K562 (cell line): ENCODE results near the gene S100P.

Source experiments
- CBX2 ChIP-seq: fragments of 200-600 bp; sonication (generic); IDR thresholded peaks from one replicate; pipeline ENCODE4 v1.6.1; 2012; ENCODE audit warnings: mild to moderate bottlenecking, low read length, inconsistent platforms; ENCODE audit not compliant: insufficient read depth, poor library complexity, severe bottlenecking
- CEBPB ChIP-seq: fragments of 450-650 bp; IDR thresholded peaks from 2 replicates; pipeline ENCODE4 v1.6.1; 2016; ENCODE audit warnings: missing genetic modification characterization, missing compliant biosample characterization
- GTF2F1 ChIP-seq: IDR thresholded peaks from 2 replicates; pipeline ENCODE4 v1.6.1; 2011; ENCODE audit warnings: low read depth, low read length, improper control_type of control experiment
- KDM4B ChIP-seq, 2 experiments: fragments of 450-650 bp in 1 of 2; sonication (generic) in 1 of 2; IDR thresholded peaks; 2 replicates each; pipeline ENCODE4 v1.6.1; 2016 to 2017; ENCODE audit warnings: borderline replicate concordance in 2 of 2, antibody characterized with exemption in 1 of 2, low read depth in 1 of 2, mild to moderate bottlenecking in 1 of 2
- MAFF ChIP-seq: IDR thresholded peaks from 2 replicates; pipeline ENCODE4 v1.6.1; 2012; ENCODE audit warnings: low read length, improper control_type of control experiment
- MAFK ChIP-seq: IDR thresholded peaks from 2 replicates; pipeline ENCODE4 v1.6.1; 2011; ENCODE audit warnings: low read length, improper control_type of control experiment
- POLR2A ChIP-seq: fragments of 450-650 bp; conservative IDR thresholded peaks from 2 replicates; pipeline ENCODE4 v1.6.1; 2016
- SP1 ChIP-seq: sonication (generic); formaldehyde crosslinking; IDR thresholded peaks from 2 replicates; pipeline ENCODE4 v1.8.1; 2022; ENCODE audit warnings: mild to moderate bottlenecking, missing genetic modification reagents
- ZKSCAN3 ChIP-seq: fragments of 250-450 bp; sonication (Bioruptor Pico); IDR thresholded peaks from 2 replicates; pipeline ENCODE4 v1.4.0; 2020
- TF ChIP-seq, protein P1 (sequence below): fragments of 450-650 bp; IDR thresholded peaks from 2 replicates; pipeline ENCODE4 v1.6.1; 2016; ENCODE audit warnings: borderline replicate concordance
- TF ChIP-seq, protein P2 (sequence below): sonication (generic); formaldehyde crosslinking; IDR thresholded peaks from 2 replicates; pipeline ENCODE4 v1.5.0; 2020; ENCODE audit warnings: missing genetic modification reagents
- TF ChIP-seq, protein P3 (sequence below), 3 experiments: IDR thresholded peaks in 2 of 3; conservative IDR thresholded peaks in 1 of 3; 2 replicates each; pipeline ENCODE4 v1.5.1; 2011 to 2012; ENCODE audit warnings: low read length in 3 of 3, mild to moderate bottlenecking in 3 of 3, control low read depth in 2 of 3, improper control_type of control experiment in 1 of 3, inconsistent platforms in 1 of 3, low read depth in 1 of 3, mixed read lengths in 1 of 3, moderate library complexity in 1 of 3; ENCODE audit not compliant: insufficient read depth in 2 of 3
- TF ChIP-seq, protein P4 (sequence below): IDR thresholded peaks from 2 replicates; pipeline ENCODE4 v1.6.1; 2016; ENCODE audit warnings: missing genetic modification characterization, missing compliant biosample characterization

DNA sequence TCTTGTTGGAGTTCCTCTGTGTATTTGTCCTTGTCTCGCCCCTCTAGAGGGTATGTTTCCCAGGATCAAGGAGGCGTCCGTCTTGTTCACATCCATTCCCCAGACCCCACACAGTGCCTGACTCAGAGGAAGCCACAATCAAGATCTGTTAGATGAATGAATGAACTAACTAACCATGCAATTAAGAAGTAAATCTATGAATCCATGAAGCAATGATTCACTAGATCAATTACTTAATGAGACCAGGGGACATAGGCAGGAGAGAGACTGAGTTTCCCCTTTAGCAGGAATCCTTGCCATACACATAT, 34.2 kb downstream of the S100P start:
- no peak for TF ChIP-seq POLR2A
- TF ChIP-seq, protein P1, sequence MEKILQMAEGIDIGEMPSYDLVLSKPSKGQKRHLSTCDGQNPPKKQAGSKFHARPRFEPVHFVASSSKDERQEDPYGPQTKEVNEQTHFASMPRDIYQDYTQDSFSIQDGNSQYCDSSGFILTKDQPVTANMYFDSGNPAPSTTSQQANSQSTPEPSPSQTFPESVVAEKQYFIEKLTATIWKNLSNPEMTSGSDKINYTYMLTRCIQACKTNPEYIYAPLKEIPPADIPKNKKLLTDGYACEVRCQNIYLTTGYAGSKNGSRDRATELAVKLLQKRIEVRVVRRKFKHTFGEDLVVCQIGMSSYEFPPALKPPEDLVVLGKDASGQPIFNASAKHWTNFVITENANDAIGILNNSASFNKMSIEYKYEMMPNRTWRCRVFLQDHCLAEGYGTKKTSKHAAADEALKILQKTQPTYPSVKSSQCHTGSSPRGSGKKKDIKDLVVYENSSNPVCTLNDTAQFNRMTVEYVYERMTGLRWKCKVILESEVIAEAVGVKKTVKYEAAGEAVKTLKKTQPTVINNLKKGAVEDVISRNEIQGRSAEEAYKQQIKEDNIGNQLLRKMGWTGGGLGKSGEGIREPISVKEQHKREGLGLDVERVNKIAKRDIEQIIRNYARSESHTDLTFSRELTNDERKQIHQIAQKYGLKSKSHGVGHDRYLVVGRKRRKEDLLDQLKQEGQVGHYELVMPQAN: no peak
- TF ChIP-seq MAFF: no peak
- no peak for TF ChIP-seq GTF2F1
- TF ChIP-seq, protein P2, sequence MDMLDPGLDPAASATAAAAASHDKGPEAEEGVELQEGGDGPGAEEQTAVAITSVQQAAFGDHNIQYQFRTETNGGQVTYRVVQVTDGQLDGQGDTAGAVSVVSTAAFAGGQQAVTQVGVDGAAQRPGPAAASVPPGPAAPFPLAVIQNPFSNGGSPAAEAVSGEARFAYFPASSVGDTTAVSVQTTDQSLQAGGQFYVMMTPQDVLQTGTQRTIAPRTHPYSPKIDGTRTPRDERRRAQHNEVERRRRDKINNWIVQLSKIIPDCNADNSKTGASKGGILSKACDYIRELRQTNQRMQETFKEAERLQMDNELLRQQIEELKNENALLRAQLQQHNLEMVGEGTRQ (CRISPR knock-in tag): no peak
- TF ChIP-seq MAFK: no peak
- TF ChIP-seq SP1 (CRISPR knock-in tag): no peak
- TF ChIP-seq, protein P3, sequence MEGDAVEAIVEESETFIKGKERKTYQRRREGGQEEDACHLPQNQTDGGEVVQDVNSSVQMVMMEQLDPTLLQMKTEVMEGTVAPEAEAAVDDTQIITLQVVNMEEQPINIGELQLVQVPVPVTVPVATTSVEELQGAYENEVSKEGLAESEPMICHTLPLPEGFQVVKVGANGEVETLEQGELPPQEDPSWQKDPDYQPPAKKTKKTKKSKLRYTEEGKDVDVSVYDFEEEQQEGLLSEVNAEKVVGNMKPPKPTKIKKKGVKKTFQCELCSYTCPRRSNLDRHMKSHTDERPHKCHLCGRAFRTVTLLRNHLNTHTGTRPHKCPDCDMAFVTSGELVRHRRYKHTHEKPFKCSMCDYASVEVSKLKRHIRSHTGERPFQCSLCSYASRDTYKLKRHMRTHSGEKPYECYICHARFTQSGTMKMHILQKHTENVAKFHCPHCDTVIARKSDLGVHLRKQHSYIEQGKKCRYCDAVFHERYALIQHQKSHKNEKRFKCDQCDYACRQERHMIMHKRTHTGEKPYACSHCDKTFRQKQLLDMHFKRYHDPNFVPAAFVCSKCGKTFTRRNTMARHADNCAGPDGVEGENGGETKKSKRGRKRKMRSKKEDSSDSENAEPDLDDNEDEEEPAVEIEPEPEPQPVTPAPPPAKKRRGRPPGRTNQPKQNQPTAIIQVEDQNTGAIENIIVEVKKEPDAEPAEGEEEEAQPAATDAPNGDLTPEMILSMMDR (IDR thresholded peaks at IDR 0.05 in 2 of 3, conservative IDR thresholded peaks at IDR 0.05 in 1 of 3; ENCODE audit: insufficient read depth in 2 of 3, low read depth in 1 of 3, low read length in 3 of 3): no peak
- TF ChIP-seq CBX2: no peak
- no peak for TF ChIP-seq ZKSCAN3 (CRISPR knock-in tag)
- no peak for TF ChIP-seq CEBPB (tag)
- TF ChIP-seq, protein P4, sequence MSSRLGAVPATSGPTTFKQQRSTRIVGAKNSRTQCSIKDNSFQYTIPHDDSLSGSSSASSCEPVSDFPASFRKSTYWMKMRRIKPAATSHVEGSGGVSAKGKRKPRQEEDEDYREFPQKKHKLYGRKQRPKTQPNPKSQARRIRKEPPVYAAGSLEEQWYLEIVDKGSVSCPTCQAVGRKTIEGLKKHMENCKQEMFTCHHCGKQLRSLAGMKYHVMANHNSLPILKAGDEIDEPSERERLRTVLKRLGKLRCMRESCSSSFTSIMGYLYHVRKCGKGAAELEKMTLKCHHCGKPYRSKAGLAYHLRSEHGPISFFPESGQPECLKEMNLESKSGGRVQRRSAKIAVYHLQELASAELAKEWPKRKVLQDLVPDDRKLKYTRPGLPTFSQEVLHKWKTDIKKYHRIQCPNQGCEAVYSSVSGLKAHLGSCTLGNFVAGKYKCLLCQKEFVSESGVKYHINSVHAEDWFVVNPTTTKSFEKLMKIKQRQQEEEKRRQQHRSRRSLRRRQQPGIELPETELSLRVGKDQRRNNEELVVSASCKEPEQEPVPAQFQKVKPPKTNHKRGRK (tag): no peak
- no peak for TF ChIP-seq KDM4B (IDR thresholded peaks at IDR 0.05; ENCODE audit: borderline replicate concordance in 2 of 2, low read depth in 1 of 2)
